Putamen (tissue), 1 donor: ENCODE measurements around the gene FBXL4.

Experiments
- DNase-seq: peaks from one replicate; pipeline ENCODE4 v3.0.0-alpha.2; 2016; ENCODE audit warnings: low spot score

FBXL4 gene

DNA sequence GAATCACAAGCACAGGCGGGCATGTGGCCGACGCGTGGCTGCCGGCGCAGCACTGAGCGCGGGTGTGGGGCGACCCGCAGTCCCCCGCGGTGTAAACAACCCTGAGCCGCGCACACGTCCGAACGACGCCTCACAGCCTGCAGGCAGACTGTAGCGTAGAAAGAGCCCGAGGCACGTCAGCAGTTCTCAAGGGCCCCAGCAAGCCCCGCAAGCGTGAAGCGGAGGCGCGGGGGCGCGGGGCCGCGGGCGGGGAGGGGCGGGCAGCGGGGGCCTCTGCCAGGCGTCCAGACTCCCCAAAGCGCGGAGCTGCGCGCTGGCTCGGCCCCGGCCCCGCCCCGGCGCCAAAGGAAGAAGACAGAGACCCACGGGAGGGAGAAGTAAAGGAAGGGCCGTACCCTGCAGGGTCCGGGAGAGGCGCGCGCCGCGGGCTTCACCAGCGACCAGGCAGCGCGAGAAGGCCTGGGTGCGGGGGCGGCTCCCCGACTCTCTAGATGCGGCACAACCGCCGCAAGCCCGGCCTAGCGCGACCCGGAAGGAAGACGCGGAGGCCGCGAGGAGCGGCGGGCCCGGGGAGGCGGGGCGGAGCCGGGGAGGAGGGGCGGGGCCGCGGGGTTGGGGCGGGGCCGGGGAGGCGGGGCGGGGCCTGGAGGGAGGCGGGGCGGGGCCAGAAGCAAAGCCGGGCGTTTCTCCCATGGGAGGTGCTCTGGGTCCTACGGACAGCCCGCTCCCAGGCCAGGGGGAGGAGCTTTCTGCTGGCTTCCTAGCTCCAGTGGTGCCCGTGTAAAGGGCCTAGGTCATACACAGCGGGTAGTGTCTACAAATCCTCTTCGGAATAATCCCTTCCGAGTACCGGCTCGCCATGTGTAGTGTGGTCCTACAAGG, at the start of gene FBXL4:
FBXL4 (minus strand) TSS at position 536 of the 882 bp plus-strand sequence. CDS start 20,958 bp downstream, outside the sequence.
- peak; percentile 85 for DNase-seq

DNA sequence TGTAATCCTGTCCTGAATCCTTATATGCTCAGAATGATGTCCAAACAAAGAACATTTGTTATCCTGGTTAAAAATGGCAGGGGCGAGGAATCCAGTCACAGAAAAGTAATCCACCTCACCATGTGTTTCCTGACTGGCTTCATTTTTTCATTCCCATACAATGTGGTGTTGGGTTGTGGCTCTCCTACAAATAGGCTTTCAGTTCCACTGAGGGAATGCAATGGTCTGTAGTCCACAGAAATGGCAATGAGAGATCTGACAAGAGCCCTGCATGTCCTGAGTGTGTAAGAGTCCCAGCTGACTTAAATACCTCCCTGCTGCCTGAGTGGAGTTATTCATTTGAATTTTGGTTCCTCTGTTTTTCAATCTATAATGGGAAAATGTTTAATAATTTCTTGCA, 47.4 kb upstream of the FBXL4 start:
- no peak for DNase-seq

DNA sequence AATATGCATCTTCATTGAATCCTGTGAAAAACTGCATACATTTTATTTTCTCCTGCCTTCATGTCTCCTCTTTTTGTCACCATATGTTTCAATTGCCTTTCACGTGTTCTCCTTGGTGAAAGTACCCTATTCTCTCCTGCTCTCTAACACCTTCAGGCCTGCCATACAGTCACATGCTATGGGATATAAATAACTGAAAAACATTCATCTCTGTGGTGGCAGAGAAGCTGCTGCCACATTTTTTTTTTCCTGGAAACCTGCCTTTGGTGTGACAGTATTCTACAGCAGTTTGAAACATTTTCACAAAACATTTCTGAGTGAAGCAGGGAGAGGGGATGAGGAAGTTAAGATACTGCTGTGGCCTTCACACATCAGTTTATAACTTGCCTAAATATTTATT, 44.8 kb upstream of the FBXL4 start:
- no peak for DNase-seq

DNA sequence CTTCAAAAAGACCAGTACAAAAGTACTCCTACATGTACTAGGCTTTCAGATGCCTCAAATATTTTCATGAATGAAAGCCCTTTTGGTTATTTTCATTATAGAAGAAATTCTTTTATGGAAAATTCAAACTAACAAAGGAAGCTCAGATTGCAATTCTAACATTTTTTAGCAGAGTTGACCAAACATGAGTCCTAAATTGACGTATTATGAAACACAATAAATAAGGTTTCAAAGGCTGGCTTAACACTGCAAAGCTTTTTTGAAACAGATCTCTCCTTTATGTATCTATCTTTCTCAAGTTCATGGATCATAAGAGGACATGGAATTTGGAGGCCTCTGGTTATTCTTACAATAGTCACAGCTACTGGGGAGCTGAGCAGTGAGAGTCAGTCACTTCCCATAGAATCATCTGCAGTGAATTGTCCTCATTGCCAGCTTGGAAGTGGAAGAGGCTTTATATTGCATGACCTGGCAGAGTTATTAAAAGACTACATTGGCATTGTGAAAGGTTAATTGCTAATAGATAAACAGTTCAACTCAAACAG, 38.4 kb upstream of the FBXL4 start:
- DNase-seq = no peak

DNA sequence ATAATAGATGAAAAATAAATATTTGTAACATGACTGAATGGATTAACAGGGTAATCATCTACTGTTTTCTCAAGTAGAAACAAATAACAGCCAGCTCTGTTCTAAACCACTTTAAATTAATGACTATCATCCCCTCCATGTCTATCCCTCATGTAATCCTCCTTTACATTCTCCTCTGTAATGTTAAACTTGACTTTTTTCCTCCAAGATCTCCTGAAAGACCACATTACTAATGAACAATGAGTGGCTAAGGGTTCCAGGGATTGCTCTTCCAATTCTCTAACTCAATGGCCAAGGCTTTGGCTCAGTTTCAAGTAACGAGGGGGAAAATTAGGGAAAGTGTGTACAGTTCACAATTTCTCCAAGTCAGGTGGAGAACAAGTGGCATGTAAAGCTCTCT, 37.6 kb upstream of the FBXL4 start:
- DNase-seq = no peak

DNA sequence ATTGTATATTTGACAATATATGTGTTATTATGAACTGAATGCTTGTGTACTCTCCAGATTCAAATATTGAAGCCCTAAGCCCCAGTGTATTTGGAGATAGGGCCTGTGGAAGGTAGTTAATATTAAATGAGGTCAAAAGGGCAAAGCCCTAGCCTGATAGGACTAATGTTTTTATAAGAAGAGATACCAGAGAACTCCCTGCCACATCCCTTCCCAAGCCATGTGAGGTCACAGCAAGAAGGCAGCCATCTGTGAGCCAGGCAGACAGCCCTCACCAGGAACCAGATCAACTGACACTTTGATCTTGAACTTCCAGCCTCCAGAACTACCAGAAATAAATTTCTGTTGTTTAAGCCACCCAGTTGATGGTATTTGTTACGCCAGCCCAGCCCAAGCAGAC, 36.4 kb upstream of the FBXL4 start:
- DNase-seq = no peak

DNA sequence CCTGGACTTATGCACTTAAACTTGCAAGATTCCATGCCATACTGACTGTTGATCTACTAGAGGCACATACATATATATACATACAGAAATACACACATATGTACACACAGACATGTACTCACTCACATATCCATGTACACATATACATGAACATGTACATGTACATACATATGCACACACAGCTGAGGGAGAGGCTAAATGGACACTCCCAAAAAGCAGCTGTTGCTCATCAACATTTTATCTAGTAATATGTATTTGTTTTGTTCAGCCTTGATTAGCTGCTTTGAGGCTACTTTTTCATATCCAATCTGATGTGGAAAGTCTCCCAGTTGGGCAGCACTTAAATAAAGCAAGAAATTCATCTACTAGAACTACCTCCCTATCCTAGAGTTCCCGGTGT, 33.7 kb upstream of the FBXL4 start:
- DNase-seq = no peak

DNA sequence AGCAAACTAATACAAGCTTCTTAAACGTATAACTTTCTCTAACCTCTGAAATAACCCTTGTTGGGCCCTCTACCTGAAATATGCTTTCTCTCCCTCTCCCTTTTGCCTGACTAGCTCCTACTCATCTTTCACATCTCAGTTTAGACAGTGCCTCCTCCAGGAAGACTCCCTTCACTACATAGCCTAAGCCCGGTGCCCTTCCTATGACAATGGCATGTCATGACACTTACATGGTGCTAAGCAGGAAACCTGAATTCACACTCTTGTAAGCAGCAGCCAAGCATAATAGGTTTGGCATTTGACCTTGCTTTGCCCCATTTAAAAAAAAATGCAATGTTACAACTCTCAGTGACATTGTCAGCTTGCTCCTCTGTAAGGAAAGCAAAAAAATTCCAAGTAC, 33.1 kb upstream of the FBXL4 start:
- DNase-seq = no peak

DNA sequence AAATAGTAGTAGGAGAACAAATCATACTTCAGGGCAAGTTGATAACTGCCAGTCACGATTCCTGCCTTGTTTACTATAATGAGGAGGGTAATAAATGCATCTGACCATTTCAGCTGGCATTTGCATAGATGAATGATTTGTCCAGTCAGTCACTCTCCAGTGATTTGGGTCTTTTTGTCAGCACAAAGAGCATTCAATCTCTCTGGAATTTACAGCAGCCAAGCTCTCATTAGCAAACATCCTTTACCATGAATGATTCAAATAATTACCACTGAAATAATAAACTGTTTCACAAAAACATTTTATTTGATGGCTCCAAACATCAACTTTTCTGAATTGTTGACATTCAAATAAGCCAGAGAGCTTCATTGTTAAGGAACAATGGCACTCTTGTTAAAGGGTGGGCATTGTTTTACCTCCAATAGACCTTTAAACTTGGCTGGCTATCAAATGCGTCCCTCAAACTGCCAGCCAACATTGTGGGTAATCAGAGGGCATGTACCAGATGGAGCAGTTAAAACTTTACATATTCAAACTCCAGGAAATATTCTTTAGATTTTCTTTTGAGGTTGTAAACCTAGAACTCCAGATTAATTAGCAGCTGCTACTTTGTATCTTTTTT, 30.0 kb upstream of the FBXL4 start:
- peak; percentile 42 for DNase-seq

DNA sequence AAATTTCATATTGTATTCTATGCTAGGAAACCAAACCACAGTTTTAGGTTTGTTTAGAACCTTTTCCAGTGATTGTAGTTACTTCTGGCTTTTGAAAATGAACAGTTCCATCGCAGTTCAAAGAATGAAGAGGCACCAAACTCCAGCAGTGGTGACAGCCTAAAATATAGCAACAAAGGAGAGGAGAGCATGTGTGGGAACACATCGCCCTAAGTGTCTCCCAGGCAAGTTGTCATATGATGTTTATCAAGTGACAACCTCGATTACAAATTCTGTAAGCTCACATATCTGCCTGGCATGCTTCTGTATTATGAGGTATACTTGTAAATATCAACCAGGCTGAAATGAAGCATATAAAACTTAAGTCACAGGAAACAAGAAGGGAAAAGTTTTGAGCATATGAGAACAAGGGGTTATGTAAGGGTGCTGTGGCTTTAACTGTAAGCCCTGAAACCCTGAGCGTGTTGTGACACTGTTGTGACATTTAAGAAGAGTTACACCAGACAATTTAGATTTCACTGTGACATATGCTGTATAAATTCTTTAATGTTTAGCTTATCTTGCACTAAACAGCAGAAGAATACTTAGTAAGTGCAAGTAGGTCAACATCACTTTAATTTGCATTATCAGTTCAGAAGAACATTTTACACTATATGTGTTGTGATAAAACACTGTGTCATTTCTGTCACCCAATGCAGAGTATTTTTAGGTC, 29.1 kb upstream of the FBXL4 start:
- DNase-seq = peak; percentile 11

DNA sequence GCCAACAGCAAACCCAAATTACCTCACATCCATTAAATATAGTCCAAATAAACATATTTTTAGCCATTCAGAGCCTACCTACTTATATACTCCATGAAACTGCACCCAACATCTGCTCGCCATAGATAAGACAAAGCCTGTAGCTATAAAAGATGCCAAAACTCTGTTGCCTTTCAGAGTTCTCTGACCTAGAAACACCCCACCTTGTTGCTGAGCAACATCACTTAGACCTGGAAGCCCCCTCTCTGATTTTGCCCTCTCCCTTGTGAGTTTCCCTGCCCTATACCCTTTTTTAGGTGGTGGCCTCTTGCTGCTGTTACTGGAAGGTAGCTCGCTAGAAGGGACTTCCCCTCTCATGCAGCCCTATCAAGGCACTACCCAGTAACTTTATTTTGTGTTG, 27.7 kb upstream of the FBXL4 start:
- DNase-seq = no peak

DNA sequence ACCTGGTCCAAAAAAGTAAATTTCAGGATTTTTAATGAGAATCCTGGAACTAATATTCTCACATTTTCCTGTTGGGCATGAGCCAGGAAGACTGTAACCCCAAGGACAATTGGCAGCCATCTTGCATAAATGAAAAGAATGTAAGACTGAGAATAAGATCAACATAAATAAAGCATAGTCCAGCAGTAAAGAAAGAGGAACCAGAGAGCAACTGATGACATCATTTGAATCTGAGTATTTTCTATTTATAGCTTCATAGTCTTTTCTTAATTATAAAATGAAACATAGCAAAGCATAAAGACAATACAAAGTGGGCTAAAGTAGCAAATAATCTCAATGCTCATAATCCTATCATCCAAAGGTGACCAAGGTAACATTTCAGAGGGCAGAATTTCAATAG, 26.6 kb upstream of the FBXL4 start:
- no peak for DNase-seq

DNA sequence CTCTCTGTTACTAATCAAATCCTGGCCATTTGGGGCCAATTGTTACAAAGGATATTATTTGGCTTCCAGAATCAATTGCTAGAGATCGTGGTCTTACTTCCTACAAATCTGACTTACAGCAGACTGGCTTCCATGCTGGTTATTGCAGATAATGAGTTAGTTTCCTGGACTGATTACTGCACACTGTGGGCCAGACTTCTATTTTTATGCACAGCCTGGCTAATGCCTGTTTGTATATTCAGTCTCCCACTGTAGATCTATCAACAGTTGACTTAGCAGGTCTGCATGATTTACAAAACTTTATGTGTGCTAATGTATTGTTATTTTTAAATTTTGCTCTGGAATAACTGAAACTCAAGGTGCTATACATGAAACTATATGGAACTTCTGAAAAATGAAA, 25.8 kb upstream of the FBXL4 start:
- DNase-seq = no peak

DNA sequence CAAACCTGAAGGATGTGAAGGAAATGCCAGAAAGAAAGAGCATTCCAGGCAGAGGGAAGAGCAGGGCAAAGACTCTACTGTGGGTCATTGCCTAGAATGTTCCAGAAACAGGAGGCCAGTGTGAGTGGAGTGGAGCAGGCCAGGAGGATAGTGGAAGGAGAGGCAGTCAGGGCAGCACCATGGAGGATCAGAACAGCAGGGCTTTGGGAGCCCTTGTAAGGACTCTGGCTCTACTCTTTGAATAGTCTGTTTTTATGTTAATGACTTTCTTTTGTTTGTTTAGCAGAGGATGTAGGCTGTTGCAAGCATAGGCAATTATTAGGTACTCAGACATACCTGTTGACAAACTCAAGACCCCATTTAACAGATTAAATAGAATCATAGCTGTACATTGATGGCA, 23.6 kb upstream of the FBXL4 start:
- no peak for DNase-seq

DNA sequence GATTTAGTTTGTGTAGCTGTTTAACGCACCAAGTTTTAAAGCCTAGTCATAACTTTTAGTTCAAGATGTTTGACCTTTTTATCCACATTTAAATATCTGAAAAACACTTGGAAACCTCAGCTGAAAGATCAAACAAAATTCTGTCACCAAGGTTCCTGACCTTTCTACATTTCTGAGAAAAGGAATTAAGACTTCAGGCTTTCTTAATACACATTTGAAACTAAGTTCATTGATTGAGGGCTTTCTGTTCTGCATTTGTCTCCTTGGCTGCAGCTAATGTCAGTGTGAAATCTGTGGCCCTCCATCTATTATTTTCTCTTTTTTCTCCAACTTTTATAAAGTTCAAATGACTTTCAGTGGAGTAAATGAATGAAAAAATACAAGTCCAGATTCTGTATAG, 22.7 kb upstream of the FBXL4 start:
- no peak for DNase-seq

DNA sequence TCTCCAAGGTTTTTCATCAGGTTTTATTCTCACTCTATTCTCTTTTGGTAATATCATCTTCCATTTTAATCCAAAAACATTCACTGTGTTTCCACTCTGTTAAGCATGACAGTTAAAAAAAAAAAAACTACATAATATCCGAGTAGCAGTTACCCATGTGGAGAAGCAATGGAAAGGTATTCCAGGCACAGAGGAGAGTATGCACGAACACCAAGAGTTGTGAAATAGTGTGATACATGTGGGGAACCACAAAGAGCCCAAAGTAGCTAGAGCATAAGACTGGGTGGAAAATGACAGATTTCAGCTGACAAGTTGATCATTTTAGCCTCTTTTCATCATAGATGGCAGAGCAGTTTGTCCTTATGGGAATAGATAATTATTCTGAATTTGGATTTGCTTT, 19.9 kb upstream of the FBXL4 start:
- DNase-seq = no peak

DNA sequence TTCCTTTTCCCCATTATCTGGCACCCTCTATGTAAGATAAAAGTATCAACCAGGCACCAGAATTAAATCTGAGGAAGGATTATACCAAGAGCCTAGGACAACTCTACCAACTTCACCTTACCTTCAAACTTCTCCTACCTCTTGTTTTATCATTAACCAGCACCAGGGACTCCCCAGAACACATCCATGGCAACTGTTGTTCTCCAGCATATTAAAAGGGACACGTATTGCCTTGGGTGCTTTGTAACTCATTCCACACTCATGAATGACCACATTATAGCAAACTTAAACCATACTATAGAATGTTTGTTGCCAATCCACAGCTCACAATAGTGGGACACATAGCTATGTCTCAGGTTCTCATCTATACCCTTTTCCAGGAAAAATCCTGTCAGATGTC, 11.9 kb upstream of the FBXL4 start:
- DNase-seq = no peak

DNA sequence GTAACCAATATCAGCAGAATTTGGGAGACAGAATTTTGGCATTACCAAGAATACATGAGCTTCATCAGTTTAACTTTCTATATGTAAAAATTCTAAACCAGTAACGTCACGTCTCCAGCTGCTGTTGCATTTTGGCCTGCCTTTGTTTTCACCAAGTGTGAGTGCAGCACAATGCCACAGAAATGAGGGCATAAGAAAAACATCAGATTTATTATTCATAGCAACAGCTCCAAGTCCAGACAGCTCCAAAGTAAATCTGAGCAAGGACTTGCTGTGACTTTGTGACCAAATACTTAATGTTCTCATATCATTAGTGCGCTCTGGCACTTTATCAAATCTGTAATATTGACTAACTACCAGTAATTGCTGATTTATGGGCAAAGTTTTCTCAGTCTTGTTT, 11.0 kb upstream of the FBXL4 start:
- no peak for DNase-seq

DNA sequence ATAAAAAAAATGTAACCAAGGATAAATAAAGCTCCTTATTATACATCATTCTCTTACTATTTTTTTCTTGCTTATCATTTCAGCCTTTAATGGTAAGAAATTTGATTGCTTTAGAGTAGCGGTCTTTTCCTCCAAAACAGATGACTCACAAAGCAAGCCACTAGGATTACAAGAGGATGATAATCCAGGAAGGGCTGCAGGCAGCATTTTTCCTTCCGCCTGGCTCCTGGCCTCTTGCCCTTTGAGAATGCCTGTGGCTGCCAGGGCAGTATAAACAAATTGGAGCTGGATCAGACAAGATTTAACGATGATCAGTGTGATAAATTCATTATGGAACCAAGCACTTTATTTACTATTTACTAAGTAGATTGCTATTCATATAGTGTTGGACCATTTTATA, 9.7 kb upstream of the FBXL4 start:
- no peak for DNase-seq

DNA sequence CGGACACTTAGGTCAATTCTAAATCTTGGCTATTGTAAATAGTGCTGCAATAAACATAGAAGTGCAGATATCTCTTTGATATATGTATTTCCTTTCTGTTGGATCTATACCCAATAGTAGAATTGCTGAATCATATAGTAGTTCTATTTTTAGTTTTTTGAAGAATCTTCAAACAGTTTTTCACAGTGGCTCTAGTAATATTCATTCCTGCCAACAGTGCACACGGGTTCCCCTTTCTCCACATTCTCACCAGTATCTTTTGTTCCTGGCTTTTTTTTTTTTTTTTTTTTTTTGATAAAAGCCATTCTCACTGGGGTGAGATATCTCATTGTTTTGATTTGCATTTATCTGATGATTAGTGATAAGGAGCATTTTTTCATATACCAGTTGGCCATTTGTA, 1.8 kb upstream of the FBXL4 start:
- no peak for DNase-seq

DNA sequence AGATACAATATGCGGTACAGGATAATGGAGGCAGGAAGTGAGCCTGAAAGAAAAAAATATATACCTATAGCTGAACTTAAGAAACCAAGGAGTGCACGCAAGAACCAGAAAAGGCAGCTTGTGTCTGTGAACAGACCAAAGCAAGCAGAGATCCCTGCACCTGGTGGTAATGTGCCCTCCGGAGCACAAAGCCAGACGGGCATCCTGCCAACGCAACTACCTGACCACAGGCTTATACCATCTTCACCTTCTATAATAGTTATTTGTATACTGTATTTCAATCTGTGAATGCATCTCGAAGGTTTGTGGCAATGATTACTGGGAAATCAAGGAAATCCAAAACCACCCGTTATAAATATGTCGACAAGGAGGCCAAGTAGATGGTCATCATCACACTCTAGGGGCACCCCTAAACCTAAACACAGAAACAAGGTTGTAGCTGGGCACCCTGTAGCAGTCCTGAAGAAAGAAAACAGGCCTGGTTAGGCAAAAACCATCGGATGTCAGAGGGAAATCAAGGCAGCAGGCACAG, 801 bp downstream of the FBXL4 start:
- peak; percentile 19 for DNase-seq

DNA sequence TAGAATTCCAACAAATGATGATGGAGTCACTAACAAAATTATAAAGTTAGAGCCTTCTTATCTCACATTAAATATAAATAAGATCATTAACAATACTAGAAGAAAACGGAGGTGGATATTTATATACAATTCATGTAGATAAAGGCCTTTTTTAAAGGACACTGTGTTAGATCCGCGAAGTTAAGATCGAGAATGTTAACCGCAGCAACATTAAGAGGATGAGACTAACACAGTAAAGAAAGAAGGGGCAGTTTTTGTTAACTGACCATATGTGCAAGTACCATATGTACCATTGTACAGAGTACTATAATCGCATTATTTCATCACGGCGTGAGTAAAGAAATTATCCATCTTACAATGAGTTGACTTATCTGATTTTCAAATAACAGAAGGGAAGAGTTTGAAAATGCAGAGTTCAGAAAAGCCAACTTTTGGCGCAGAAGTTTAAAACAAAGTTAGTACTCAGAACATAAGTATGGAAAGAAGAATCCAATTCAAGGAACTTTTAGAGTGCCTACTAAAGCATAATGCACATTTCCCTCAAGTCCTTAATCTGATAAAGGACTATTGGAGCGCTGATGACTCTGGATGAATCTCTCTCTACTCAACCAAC, 1.4 kb downstream of the FBXL4 start:
- DNase-seq = no peak
